GM12801 (cell line): Measurements from ENCODE around the gene CDC5L.

Experiments
- CTCF ChIP-seq: IDR thresholded peaks from one replicate; pipeline ENCODE4 v1.5.1; 2011; ENCODE audit warnings: control low read depth; ENCODE audit not compliant: insufficient read length; ENCODE audit errors: extremely low read depth

Gene CDC5L

GRCh38 chr6:44497807-44498206, 110.3 kb downstream of the CDC5L start:
- TF ChIP-seq CTCF, result no peak

- TF ChIP-seq CTCF, result no peak
Observed at GRCh38 chr6:44498436-44498835, 110.9 kb downstream of the CDC5L start.

GRCh38 chr6:44499609-44500008, 112.1 kb downstream of the CDC5L start:
- TF ChIP-seq CTCF, result no peak
